Measurements from ENCODE around the gene UGT2A1. TPM values are rescaled to one million over a fixed set of nuclear protein-coding genes. Genes with fewer than 3 reads are reported as not detected.
"Not testable (repeated sequence)": the region's sequence is repeated elsewhere in the genome, so short reads cannot be mapped to it uniquely, and the experiment has no call there.

Gene UGT2A1
- total and polyA plus RNA-seq, 2 of the 4 experiments (the other 2 are of a cell fraction): not detected

GRCh38 chr4:69668680-69669079 is 15.6 kb upstream of the UGT2A1 start:
- no TSS peak for BruUV-seq (replicated peaks)

GRCh38 chr4:69664009-69664408 is 11.0 kb upstream of the UGT2A1 start:
- intact Hi-C loops (cut with micrococcal nuclease); ATAC-seq (ENCODE audit: low read depth): not testable (repeated sequence)

More at GRCh38 chr4:69668680-69669079, 15.6 kb upstream of the UGT2A1 start:
- dilution Hi-C loops (cut with HindIII; ENCODE audit: low sequenced_read_pairs, unreplicated experiment) (no loop called here), intact Hi-C loops (cut with micrococcal nuclease) (no loop called here), in situ Hi-C loops (cut with MboI; ENCODE audit: low sequenced_read_pairs) (no loop called here)
- no peak overlapping the region for H4K8ac ChIP-seq (ENCODE audit: low read depth in 2 of 2, low read length in 2 of 2)
- no peaks in the 10 kb centered on the region for H3K27me3 ChIP-seq (ENCODE audit: control insufficient read depth, insufficient read depth, low read length)
- H2BK15ac ChIP-seq (ENCODE audit: low read depth, low read length): no peak overlapping the region
- DNase-seq (no peak), ATAC-seq (ENCODE audit: low read depth) (no peak)
- H2BK5ac ChIP-seq (ENCODE audit: low read depth, low read length, poor library complexity, severe bottlenecking): no peak overlapping the region
- H3K4ac ChIP-seq (ENCODE audit: low read depth, low read length): no peak overlapping the region
- no peak overlapping the region for H3K23ac ChIP-seq (ENCODE audit: low read depth, low read length)
- H3K9ac ChIP-seq (ENCODE audit: low read depth, low read length): no peak overlapping the region
- no peak overlapping the region for H2BK120ac ChIP-seq (ENCODE audit: low read depth, low read length)
- no peaks in the 10 kb centered on the region for H3K9me3 ChIP-seq (ENCODE audit: control insufficient read depth, insufficient read depth, low read length)
- POLR2A ChIA-PET (ENCODE audit: unreplicated experiment): no interaction called here
- no peaks in the 10 kb centered on the region for H3K9me1 ChIP-seq (ENCODE audit: insufficient read depth, low read length)
- no peak overlapping the region for H2AFZ ChIP-seq (replicated peaks; ENCODE audit: low read length, poor library complexity)
- no peaks in the 10 kb centered on the region for H4K20me1 ChIP-seq (ENCODE audit: insufficient read depth, low read length)
- CTCF ChIA-PET: no interaction called here
- H3K18ac ChIP-seq (ENCODE audit: low read depth, low read length): no peak overlapping the region
- H4K91ac ChIP-seq (ENCODE audit: insufficient read depth, low read depth, low read length): no peak overlapping the region
- H3K27ac ChIP-seq (ENCODE audit: insufficient read depth, low read length): no peak overlapping the region
- no peaks in the 10 kb centered on the region for H3K79me1 ChIP-seq (ENCODE audit: low read depth in 1 of 2, low read length in 2 of 2)
- H2AK5ac ChIP-seq (ENCODE audit: low read depth, low read length): no peak overlapping the region
- H3K4me2 ChIP-seq (ENCODE audit: low read depth, low read length): no peak overlapping the region
- H3K4me3 ChIP-seq (ENCODE audit: insufficient read depth, low read depth, low read length): no peak overlapping the region
- no peaks in the 10 kb centered on the region for H3K4me1 ChIP-seq (ENCODE audit: control insufficient read depth, insufficient read depth, low read length)
- H3K14ac ChIP-seq (replicated peaks; ENCODE audit: low read depth, low read length): no peak overlapping the region
- H2BK20ac ChIP-seq (ENCODE audit: low read depth, low read length): no peak overlapping the region
- no peak overlapping the region for H3K56ac ChIP-seq (ENCODE audit: extremely low read depth, insufficient read depth, low read length)
- no peak overlapping the region for H2AK9ac ChIP-seq (replicated peaks; ENCODE audit: low read depth, low read length, poor library complexity)
- H4K5ac ChIP-seq (ENCODE audit: low read depth, low read length): no peak overlapping the region
- H3K36me3 ChIP-seq (ENCODE audit: control insufficient read depth, insufficient read depth, low read length): no peaks in the 10 kb centered on the region
- TF ChIP-seq CEBPB (IDR thresholded peaks at IDR 0.05; ENCODE audit: low read depth, low read length): no peak
- no peak for TF ChIP-seq ELK1 (IDR thresholded peaks at IDR 0.05; ENCODE audit: borderline replicate concordance, low read depth, low read length)
- TF ChIP-seq MXI1 (IDR thresholded peaks at IDR 0.05; ENCODE audit: borderline replicate concordance, low read depth, low read length): no peak

More at GRCh38 chr4:69664009-69664408, 11.0 kb upstream of the UGT2A1 start:
- H2BK5ac ChIP-seq (ENCODE audit: low read depth, low read length, poor library complexity, severe bottlenecking); H3K4me3 ChIP-seq (ENCODE audit: insufficient read depth, low read depth, low read length); H4K8ac ChIP-seq (ENCODE audit: low read depth in 2 of 2, low read length in 2 of 2); H4K5ac ChIP-seq (ENCODE audit: low read depth, low read length); H3K4me1 ChIP-seq (ENCODE audit: control insufficient read depth, insufficient read depth, low read length); H3K9me3 ChIP-seq (ENCODE audit: control insufficient read depth, insufficient read depth, low read length); H2BK120ac ChIP-seq (ENCODE audit: low read depth, low read length); H3K9me1 ChIP-seq (ENCODE audit: insufficient read depth, low read length); H4K91ac ChIP-seq (ENCODE audit: insufficient read depth, low read depth, low read length); H3K23ac ChIP-seq (ENCODE audit: low read depth, low read length); POLR2A ChIA-PET (ENCODE audit: unreplicated experiment); H3K18ac ChIP-seq (ENCODE audit: low read depth, low read length); H2BK15ac ChIP-seq (ENCODE audit: low read depth, low read length); in situ Hi-C loops (cut with MboI; ENCODE audit: low sequenced_read_pairs); DNase-seq; H3K79me1 ChIP-seq (ENCODE audit: low read depth in 1 of 2, low read length in 2 of 2); H2AFZ ChIP-seq (replicated peaks; ENCODE audit: low read length, poor library complexity); H3K4ac ChIP-seq (ENCODE audit: low read depth, low read length); H3K27me3 ChIP-seq (ENCODE audit: control insufficient read depth, insufficient read depth, low read length); H2BK20ac ChIP-seq (ENCODE audit: low read depth, low read length); CTCF ChIA-PET; H3K4me2 ChIP-seq (ENCODE audit: low read depth, low read length); H2AK9ac ChIP-seq (replicated peaks; ENCODE audit: low read depth, low read length, poor library complexity); H3K14ac ChIP-seq (replicated peaks; ENCODE audit: low read depth, low read length); H4K20me1 ChIP-seq (ENCODE audit: insufficient read depth, low read length); H2AK5ac ChIP-seq (ENCODE audit: low read depth, low read length); dilution Hi-C loops (cut with HindIII; ENCODE audit: low sequenced_read_pairs, unreplicated experiment); H3K56ac ChIP-seq (ENCODE audit: extremely low read depth, insufficient read depth, low read length); H3K27ac ChIP-seq (ENCODE audit: insufficient read depth, low read length); H3K36me3 ChIP-seq (ENCODE audit: control insufficient read depth, insufficient read depth, low read length); H3K9ac ChIP-seq (ENCODE audit: low read depth, low read length); BruUV-seq (replicated peaks): not testable (repeated sequence)
- WGBS, 2 experiments (ENCODE audit: extremely low coverage in 2 of 2, insufficient read length in 1 of 2): 90% methylated on average over 2 of the region's 22 CpGs; no CpG with 5 or more reads in 1 of the 2 experiments
